ENCODE measurements around the gene RFTN1. TPM values are rescaled to one million over a fixed set of nuclear protein-coding genes. Genes with fewer than 3 reads are reported as not detected.
A peak's percentile ranks its signal among the peaks of the same experiment; 100 is the strongest.

Gene RFTN1
- total and polyA plus RNA-seq, 10 of the 15 experiments (the other 5 are each of a cell fraction or from before 2014, with no cell fraction given) = 20.6 to 213 (median 147) TPM

- TF ChIP-seq PRDM15 (CRISPR knock-in tag; IDR thresholded peaks at IDR 0.05) (no peak), IRF3 (IDR thresholded peaks at IDR 0.05) (no peak), GATAD2B (conservative IDR thresholded peaks at IDR 0.05; ENCODE audit: low read depth) (peak; percentile 82), IRF4 (IDR thresholded peaks at IDR 0.05; ENCODE audit: low read depth, low read length) (peak; percentile 94), PBX3 (IDR thresholded peaks at IDR 0.05; ENCODE audit: insufficient replicate concordance, low read depth, low read length) (no peak), CBFB (IDR thresholded peaks at IDR 0.05; ENCODE audit: low read depth) (peak; percentile 91), CBX3 (IDR thresholded peaks at IDR 0.05; ENCODE audit: borderline replicate concordance, low read depth) (no peak), SIN3A (IDR thresholded peaks at IDR 0.05; ENCODE audit: low read depth, low read length) (no peak), ESRRA (IDR thresholded peaks at IDR 0.05; ENCODE audit: low read length) (no peak), MYB (IDR thresholded peaks at IDR 0.05; ENCODE audit: borderline replicate concordance, low read depth, low read length) (no peak), CHD4 (IDR thresholded peaks at IDR 0.05) (no peak), E2F4 (IDR thresholded peaks at IDR 0.05; ENCODE audit: low read depth, low read length) (no peak), ZNF274 (IDR thresholded peaks at IDR 0.05; ENCODE audit: insufficient read depth, insufficient read length) (no peak), NFYA (IDR thresholded peaks at IDR 0.05; ENCODE audit: borderline replicate concordance, low read depth, low read length) (no peak), ZNF622 (IDR thresholded peaks at IDR 0.05) (no peak), CREM (IDR thresholded peaks at IDR 0.05; ENCODE audit: low read depth) (peak; percentile 89), PKNOX1 (IDR thresholded peaks at IDR 0.05) (no peak), TARDBP (IDR thresholded peaks at IDR 0.05; ENCODE audit: borderline replicate concordance) (peak; percentile 65; the same call in 1 of the 2 replicates), SUZ12 (IDR thresholded peaks at IDR 0.05; ENCODE audit: unreplicated experiment) (no peak), RELA (IDR thresholded peaks at IDR 0.05; ENCODE audit: borderline replicate concordance, partially characterized antibody) (no peak), HDAC6 (IDR thresholded peaks at IDR 0.05; ENCODE audit: unreplicated experiment) (no peak), ZSCAN29 (IDR thresholded peaks at IDR 0.05) (no peak), POLR2A (IDR thresholded peaks at IDR 0.05; ENCODE audit: low read depth, low read length) (no peak), CREB1 (IDR thresholded peaks at IDR 0.05; ENCODE audit: low read depth) (peak; percentile 42; the same call in 1 of the 2 replicates), NR2C2 (IDR thresholded peaks at IDR 0.05; ENCODE audit: borderline replicate concordance, control insufficient read depth, insufficient read length, low read depth) (no peak)
Observed at GRCh38 chr3:16433701-16434151, 79.8 kb downstream of the RFTN1 start (continued).
